HG03095 (cell line): ENCODE data around the gene UACA.

Source experiments
- ATAC-seq: cut with Tn5 transposase; IDR thresholded peaks from one replicate; pipeline ENCODE4 v1.9.1; 2021; ENCODE audit warnings: moderate library complexity; ENCODE audit not compliant: unreplicated experiment

UACA gene

GRCh38 chr15:70710714-70711113 lies 52.6 kb downstream of the UACA start:
- no peak for ATAC-seq

- no peak for ATAC-seq
These were observed 54.5 kb downstream of the UACA start for GRCh38 chr15:70708839-70709238.

GRCh38 chr15:70707686-70708300 lies 55.6 kb downstream of the UACA start:
- ATAC-seq = no peak

GRCh38 chr15:70704731-70705130 lies 58.6 kb downstream of the UACA start:
- no peak for ATAC-seq

- no peak for ATAC-seq
These were observed 59.2 kb downstream of the UACA start for GRCh38 chr15:70704166-70704565.

- ATAC-seq = no peak
These were observed 60.1 kb downstream of the UACA start for GRCh38 chr15:70703096-70703878.

GRCh38 chr15:70702584-70702983 lies 60.8 kb downstream of the UACA start:
- ATAC-seq = no peak

- no peak for ATAC-seq
These were observed 61.3 kb downstream of the UACA start for GRCh38 chr15:70701891-70702568.

GRCh38 chr15:70701171-70701570 lies 62.2 kb downstream of the UACA start:
- no peak for ATAC-seq

GRCh38 chr15:70699890-70700289 lies 63.5 kb downstream of the UACA start:
- ATAC-seq = no peak

- no peak for ATAC-seq
These were observed 64.4 kb downstream of the UACA start for GRCh38 chr15:70698836-70699390.

DNA sequence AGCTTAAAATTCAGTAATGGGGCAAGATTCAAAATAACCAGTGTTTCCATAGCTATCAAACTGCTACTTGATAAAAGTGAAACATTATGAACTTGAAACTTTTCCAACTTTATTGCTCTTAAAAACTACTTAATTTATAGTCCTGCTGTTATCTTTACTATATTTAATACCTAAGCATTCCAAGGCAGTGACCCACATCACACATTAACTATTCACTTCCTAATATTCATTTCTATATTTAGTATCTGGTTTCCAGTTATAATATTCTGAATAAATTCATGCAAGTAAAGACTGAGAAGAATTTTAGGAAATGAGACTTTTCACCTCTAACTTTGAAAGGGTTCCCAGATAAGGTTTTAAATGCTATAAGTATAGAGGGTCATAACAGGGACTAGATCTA lies 64.9 kb downstream of the UACA start:
- ATAC-seq = no peak

DNA sequence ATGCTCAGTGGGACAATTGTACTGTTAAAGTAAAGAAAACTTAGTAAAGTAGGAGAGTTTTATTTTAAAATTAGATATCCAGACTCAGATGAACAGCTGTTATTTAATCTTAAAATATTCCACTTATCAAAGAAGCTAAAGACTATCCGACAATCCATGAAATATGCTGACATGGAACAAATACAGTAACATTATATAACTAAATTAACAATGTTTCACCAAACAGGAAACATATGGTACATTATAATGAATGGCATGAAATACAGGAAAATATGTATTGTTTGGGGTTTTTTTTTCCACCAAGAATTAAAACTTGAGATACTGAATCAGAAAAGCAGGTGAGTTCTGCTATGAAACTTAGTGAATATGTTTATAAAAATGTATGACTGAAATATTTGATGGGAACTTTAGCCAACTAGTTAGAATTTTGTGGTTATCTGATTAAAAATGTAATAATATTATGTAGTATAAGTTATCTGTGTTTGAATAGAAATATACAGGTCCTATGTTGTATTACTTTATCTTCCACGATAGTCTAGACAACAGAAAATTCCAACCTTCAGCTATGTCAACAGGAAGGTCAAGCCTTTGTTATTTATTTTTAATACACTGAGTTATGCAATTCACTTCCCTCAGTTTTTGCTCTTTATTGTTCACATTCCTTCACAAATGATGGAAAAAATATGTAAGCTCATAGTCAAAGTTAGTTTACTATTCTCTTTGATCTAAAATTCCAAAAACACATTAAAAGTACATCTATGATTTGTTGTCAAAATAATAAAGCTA lies 72.7 kb downstream of the UACA start:
- ATAC-seq = no peak

- no peak for ATAC-seq
These were observed 73.3 kb downstream of the UACA start for GRCh38 chr15:70690021-70690420.

DNA sequence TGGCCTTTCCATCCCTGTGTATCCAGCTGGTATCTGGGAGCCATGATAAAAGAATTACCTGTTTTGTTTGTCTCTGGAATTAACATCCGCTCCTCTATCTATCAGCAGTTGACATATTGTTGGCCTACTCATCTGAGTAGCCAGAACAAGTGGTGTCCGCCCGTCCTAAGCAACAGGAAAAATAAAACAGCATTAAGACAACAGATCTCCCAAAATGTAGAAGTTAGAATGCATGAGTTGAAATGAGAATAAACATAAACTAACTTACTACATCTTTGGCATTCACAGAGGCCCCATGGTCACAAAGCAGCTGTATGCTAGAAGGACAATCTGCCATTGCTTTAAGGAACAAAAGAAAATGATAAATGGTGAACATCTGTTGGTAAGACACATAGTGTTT lies 75.9 kb downstream of the UACA start:
- ATAC-seq = no peak

DNA sequence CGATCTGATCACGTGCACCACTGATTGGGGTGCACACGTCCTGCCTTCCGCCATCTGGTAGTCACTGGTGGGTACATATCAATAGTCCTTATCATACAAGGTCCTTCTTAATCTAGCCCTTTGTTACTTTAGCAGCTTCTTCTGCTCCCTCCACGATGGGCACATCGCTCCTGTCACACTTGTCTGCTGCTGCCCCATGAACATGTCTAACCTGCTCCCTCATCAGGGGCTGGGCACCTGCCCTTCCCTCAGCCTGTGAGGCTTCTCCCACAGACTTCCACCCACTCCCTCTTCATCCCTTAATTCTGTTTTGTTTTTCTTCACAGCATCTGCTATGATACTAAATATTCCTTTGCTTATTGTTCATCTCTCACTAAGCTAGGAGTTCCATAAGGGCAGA lies 82.5 kb downstream of the UACA start:
- no peak for ATAC-seq

- ATAC-seq = no peak
These were observed 83.5 kb downstream of the UACA start for GRCh38 chr15:70679919-70680231.

DNA sequence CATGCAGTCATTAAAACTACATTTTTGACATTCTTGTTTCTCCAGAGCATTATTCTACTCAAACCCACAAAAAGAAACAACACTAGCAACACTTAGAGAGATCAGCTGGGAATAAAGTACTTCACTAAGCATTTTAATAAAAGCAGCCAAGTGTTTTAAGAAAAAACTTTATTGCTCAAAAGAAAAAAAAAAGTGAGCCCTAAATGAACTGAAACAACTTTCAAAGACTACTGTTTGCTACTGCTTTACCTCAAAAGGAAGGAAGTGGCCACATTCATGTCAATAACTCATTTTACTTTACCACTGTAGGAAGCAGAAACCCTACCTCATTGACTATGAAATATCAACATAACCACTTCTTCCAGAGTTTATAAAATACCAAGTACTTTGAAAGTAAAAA lies 91.3 kb downstream of the UACA start:
- no peak for ATAC-seq

GRCh38 chr15:70670680-70671079 lies 92.7 kb downstream of the UACA start:
- no peak for ATAC-seq

GRCh38 chr15:70669966-70670658 lies 93.2 kb downstream of the UACA start:
- ATAC-seq = no peak
